ENCODE measurements around the gene CCL5. TPM values are rescaled to one million over a fixed set of nuclear protein-coding genes. Genes with fewer than 3 reads are reported as not detected.

CCL5 gene
- polyA plus RNA-seq, 1 of the 3 experiments (the other 2 are of a cell fraction) = 0.23 TPM

GRCh38 chr17:35846055-35846809, 33.9 kb downstream of the CCL5 start:
- H3K79me2 ChIP-seq (ENCODE audit: insufficient read depth) = no peaks in the 10 kb centered on the region
- no peak overlapping the region for H2AFZ ChIP-seq (ENCODE audit: low read depth)
- no peak overlapping the region for H3K4me3 ChIP-seq (ENCODE audit: low read depth in 2 of 2, low read length in 1 of 2)
- H3K27me3 ChIP-seq (ENCODE audit: insufficient read depth) = no peaks in the 10 kb centered on the region
- no peak overlapping the region for H3K9ac ChIP-seq
- TF ChIP-seq GATA2 (CRISPR knock-in tag; IDR thresholded peaks at IDR 0.05) = no peak
- no peak for TF ChIP-seq GABPA (IDR thresholded peaks at IDR 0.05; ENCODE audit: low read depth)
- TF ChIP-seq IRF3 (IDR thresholded peaks at IDR 0.05; ENCODE audit: low read depth, low read length) = no peak
- TF ChIP-seq TEAD4 (IDR thresholded peaks at IDR 0.05; ENCODE audit: borderline replicate concordance, insufficient read depth) = no peak
- no peak for TF ChIP-seq FOXJ3 (CRISPR knock-in tag; IDR thresholded peaks at IDR 0.05)
- TF ChIP-seq ELF1 (IDR thresholded peaks at IDR 0.05) = no peak
- TF ChIP-seq REST (IDR thresholded peaks at IDR 0.05; ENCODE audit: low read depth, low read length) = no peak
- TF ChIP-seq SMC3 (IDR thresholded peaks at IDR 0.05; ENCODE audit: low read depth, low read length) = no peak
- no peak for TF ChIP-seq JUND (IDR thresholded peaks at IDR 0.05)
- no peak for TF ChIP-seq RCOR1 (IDR thresholded peaks at IDR 0.05; ENCODE audit: low read length)
- no peak for TF ChIP-seq MAX (IDR thresholded peaks at IDR 0.05; ENCODE audit: low read depth)
- no peak for TF ChIP-seq USF2 (IDR thresholded peaks at IDR 0.05; ENCODE audit: borderline replicate concordance, low read depth, low read length)
- no peak for DNase-seq
- no peaks in the 10 kb centered on the region for H3K9me2 ChIP-seq
- no peak overlapping the region for H3K4me2 ChIP-seq
- peaks cover 8% of the 10 kb centered on the region for H4K20me1 ChIP-seq (ENCODE audit: insufficient read depth)
- no peaks in the 10 kb centered on the region for H3K4me1 ChIP-seq (ENCODE audit: control insufficient read depth in 1 of 2, insufficient read depth in 2 of 2, low read depth in 1 of 2, low read length in 1 of 2)
- ChIA-PET CTCF (interaction anchor here (0.6 to 1.5 kb wide), 2 partner anchors 8 to 234 kb away, joined by 3 to 4 read pairs; no protein-coding TSS in a partner anchor), POLR2A (no interaction called here)
- peak overlapping the region in 1 of 2 experiments; percentile 13; a peak in 1 of 4 replicates for H3K27ac ChIP-seq (ENCODE audit: low read depth in 2 of 2, low read length in 1 of 2)
- WGBS (ENCODE audit: low lambda C conversion rate) = 97% methylated on average over 3 of the region's 3 CpGs
- no peaks in the 10 kb centered on the region for H3K9me3 ChIP-seq
- H3K36me3 ChIP-seq (replicated peaks in 1 of 2; ENCODE audit: control insufficient read depth in 1 of 2, insufficient read depth in 2 of 2, low read length in 1 of 2) = peaks cover 54 to 56% of the 10 kb centered on the region in 2 experiments
- H3F3A ChIP-seq (replicated peaks; ENCODE audit: insufficient read depth) = peaks cover 24% of the 10 kb centered on the region

Data from SK-N-SH (cell line).